ENCODE data around the gene WASF1.

Gene WASF1

DNA sequence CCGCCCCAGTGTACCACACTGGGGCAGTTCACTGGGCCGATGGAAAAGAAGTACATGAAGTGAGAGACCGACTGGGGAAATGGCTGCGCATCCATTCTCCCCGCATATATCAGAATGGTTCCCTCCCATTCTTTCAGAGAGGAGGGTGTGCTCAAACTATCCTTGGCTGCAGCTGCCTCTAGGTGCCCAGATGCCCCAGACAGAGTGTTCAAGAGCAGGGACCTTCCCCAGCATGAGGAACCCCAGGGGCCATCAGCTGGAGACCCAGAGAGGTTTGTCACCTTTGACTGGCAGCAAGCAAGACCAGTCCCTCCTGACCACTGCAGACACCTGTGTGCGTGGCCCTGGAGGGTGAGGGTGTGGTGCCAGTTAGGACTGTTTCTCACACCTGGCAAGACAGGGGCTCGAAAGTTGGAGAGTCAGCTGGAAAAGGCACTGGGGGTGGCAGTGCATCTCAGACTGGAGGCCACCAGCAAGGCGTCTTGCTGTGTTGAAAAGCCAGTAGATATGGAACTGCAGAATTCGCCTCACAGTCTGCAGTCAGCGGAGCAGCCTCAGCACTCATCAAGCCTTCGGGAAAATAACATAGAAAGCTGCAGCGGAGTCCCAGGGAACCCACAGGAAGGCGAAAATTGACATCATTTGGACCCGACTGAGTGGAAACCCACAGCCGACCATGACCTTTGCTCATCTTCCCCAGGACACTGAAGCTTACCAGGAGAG is 124.6 kb downstream of the WASF1 start:
- DNase-seq (ENCODE audit: low spot score in 2 of 2): no peak
- Histone ChIP-seq H3K9me3 (no peaks in the 10 kb centered on the region), H3K4me3 (no peak overlapping the region), H3K27me3 (ENCODE audit: low read depth) (peaks cover 22% of the 10 kb centered on the region), H3K36me3 (replicated peaks) (no peaks in the 10 kb centered on the region; the same call in 1 of the 2 replicates), H3K4me1 (no peaks in the 10 kb centered on the region)
- in situ Hi-C loops (cut with MboI; ENCODE audit: low sequenced_read_pairs): loop anchor here (25.0 kb wide), 1 partner anchor 332 kb away; no protein-coding TSS in a partner anchor

- Histone ChIP-seq H3K4me1 (no peaks in the 10 kb centered on the region), H3K36me3 (replicated peaks) (no peaks in the 10 kb centered on the region; the same call in 1 of the 2 replicates), H3K27me3 (ENCODE audit: low read depth) (peaks cover 13% of the 10 kb centered on the region), H3K9me3 (no peaks in the 10 kb centered on the region), H3K4me3 (no peak overlapping the region)
- in situ Hi-C loops (cut with MboI; ENCODE audit: low sequenced_read_pairs): loop anchor here (25.0 kb wide), 1 partner anchor 334 kb away; no protein-coding TSS in a partner anchor
- DNase-seq (ENCODE audit: low spot score in 2 of 2): peak; percentile 47 to 64
Measured at GRCh38 chr6:110053395-110054240, 125.9 kb downstream of the WASF1 start.

DNA sequence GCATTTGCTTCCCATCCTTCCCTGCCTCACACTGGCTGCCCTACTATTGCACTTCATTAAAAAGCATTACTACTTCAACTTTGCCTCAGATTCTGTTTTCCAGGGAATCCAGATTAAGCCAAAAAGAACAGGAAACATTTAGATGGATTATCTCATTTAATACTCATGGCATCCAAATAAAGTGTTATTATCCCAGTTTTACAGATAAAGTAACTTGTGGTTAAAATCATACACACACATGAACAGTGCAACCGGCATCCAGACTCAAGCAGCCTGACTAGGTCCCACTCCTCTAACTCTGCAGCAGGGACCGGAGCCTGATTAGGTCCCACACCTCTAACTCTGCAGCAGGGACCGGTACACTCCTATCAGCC is 129.0 kb downstream of the WASF1 start:
- no peak for DNase-seq (ENCODE audit: low spot score in 2 of 2)
- Histone ChIP-seq H3K27me3 (ENCODE audit: low read depth) (peaks cover 3% of the 10 kb centered on the region; the same call in 1 of the 2 replicates), H3K4me3 (no peak overlapping the region), H3K36me3 (replicated peaks) (no peaks in the 10 kb centered on the region), H3K4me1 (no peaks in the 10 kb centered on the region), H3K9me3 (no peaks in the 10 kb centered on the region; the same call in 1 of the 2 replicates)
- in situ Hi-C loops (cut with MboI; ENCODE audit: low sequenced_read_pairs): loop anchor here (25.0 kb wide), 1 partner anchor 337 kb away; no protein-coding TSS in a partner anchor

Data from HAP-1 (cell line).